K562 (cell line): ENCODE measurements around the gene NFATC4. TPM values are rescaled to one million over a fixed set of nuclear protein-coding genes. Genes with fewer than 3 reads are reported as not detected.

ENCODE experiments used
- ATAC-seq: fragments of 200-7000 bp; cut with Tn5 transposase; 3 replicates; pipeline ENCODE4 v1.9.1; 2020; ENCODE audit warnings: moderate library complexity
- BruUV-seq: library from RNA; stranded (reverse); fragments of 400-500 nt; replicated peaks from 2 replicates; lab custom pipeline; 2021; lab: Mats Ljungman, UMichigan
- CTCF ChIA-PET: fragments of 300-600 bp; formaldehyde crosslinking; extraction: SDS; loops from one replicate; lab custom pipeline; 2021; ENCODE audit warnings: low intra/inter-chr PET ratio; lab: Yijun Ruan, JAX
- POLR2A ChIA-PET: fragments of 300-600, 350-650 bp; sonication (Branson Sonifier 250); formaldehyde crosslinking; extraction: SDS; loops from one replicate; lab custom pipeline; 2021; ENCODE audit warnings: antibody characterized with exemption, inconsistent platforms; lab: Yijun Ruan, JAX
- DNase-seq, 4 experiments: peaks; one replicate each; pipeline versions ENCODE4 v3.0.0 to v3.0.0-alpha.2; 2011 to 2018; ENCODE audit warnings: low spot score in 3 of 4, mixed read lengths in 3 of 4; ENCODE audit errors: extremely low read depth in 1 of 4
- FAIRE-seq: peaks from 2 replicates; lab custom pipeline; 2011; peaks lifted over from hg19 to GRCh38; lab: Jason Lieb, UNC
- H2AFZ ChIP-seq: 2 replicates; pipeline ENCODE4 v1.6.0; 2011; ENCODE audit warnings: low read depth, low read length, control low read depth, inconsistent platforms
- H3K27ac ChIP-seq: fragments of 200-600 bp; 3 replicates; pipeline ENCODE4 v1.8.0; 2011; ENCODE audit warnings: low read depth, mild to moderate bottlenecking, control low read depth, inconsistent platforms, low read length, moderate library complexity, mixed read lengths; ENCODE audit errors: extremely low read depth
- H3K27me3 ChIP-seq, 2 experiments: fragments of 300-600 bp in 1 of 2; 2 replicates in 1 of 2; 3 replicates in 1 of 2; pipeline versions ENCODE4 v1.6.0 to v1.8.0; 2011; ENCODE audit warnings: inconsistent platforms in 2 of 2, low read length in 2 of 2, mild to moderate bottlenecking in 1 of 2, mixed read lengths in 1 of 2, moderate library complexity in 1 of 2; ENCODE audit not compliant: control insufficient read depth in 2 of 2, insufficient read depth in 2 of 2
- H3K36me3 ChIP-seq: fragments of 300-600 bp; 3 replicates; pipeline ENCODE4 v1.8.0; 2011; ENCODE audit warnings: mild to moderate bottlenecking, low read length, inconsistent platforms; ENCODE audit not compliant: control insufficient read depth, insufficient read depth
- H3K4me1 ChIP-seq, 2 experiments: fragments of 200-600 bp in 1 of 2; replicated peaks in 1 of 2; 2 replicates in 1 of 2; 3 replicates in 1 of 2; pipeline versions ENCODE4 v1.5.1 to v1.8.0; 2011; ENCODE audit warnings: inconsistent platforms in 2 of 2, low read length in 2 of 2, mild to moderate bottlenecking in 1 of 2, mixed read lengths in 1 of 2, moderate library complexity in 1 of 2; ENCODE audit not compliant: control insufficient read depth in 2 of 2, insufficient read depth in 2 of 2
- H3K4me2 ChIP-seq: 2 replicates; pipeline ENCODE4 v1.6.1; 2011; ENCODE audit warnings: low read length, control low read depth, inconsistent platforms, mixed read lengths; ENCODE audit not compliant: insufficient read depth
- H3K4me3 ChIP-seq: fragments of 200-600 bp; sonication (generic), shearing (Covaris generic); 2 replicates; pipeline ENCODE4 v1.5.1; 2016; ENCODE audit warnings: control low read depth, inconsistent platforms
- H3K79me2 ChIP-seq: fragments of 200-600 bp; 3 replicates; pipeline ENCODE4 v1.8.0; 2011; ENCODE audit warnings: low read length, inconsistent platforms; ENCODE audit not compliant: control insufficient read depth, insufficient read depth
- H3K9ac ChIP-seq, 2 experiments: 2 replicates each; pipeline versions ENCODE4 v1.6.0 to v1.6.1; 2011; ENCODE audit warnings: low read depth in 2 of 2, low read length in 2 of 2, control low read depth in 1 of 2, inconsistent platforms in 1 of 2, mild to moderate bottlenecking in 1 of 2, mixed read lengths in 1 of 2; ENCODE audit not compliant: insufficient read depth in 1 of 2
- H3K9me1 ChIP-seq: one replicate; pipeline ENCODE4 v1.6.0; 2011; ENCODE audit warnings: inconsistent platforms, mild to moderate bottlenecking, low read length, moderate library complexity; ENCODE audit not compliant: control insufficient read depth, insufficient read depth
- H3K9me3 ChIP-seq: replicated peaks from 2 replicates; pipeline ENCODE4 v1.5.1; 2011; ENCODE audit warnings: low read depth, low read length, inconsistent platforms; ENCODE audit not compliant: control insufficient read depth, insufficient read depth
- H4K20me1 ChIP-seq: replicated peaks from 2 replicates; pipeline ENCODE4 v1.6.1; 2011; ENCODE audit warnings: low read length, inconsistent platforms, mixed read lengths; ENCODE audit not compliant: control insufficient read depth, insufficient read depth
- CUX1 ChIP-seq: fragments of 200-800 bp; sonication (Bioruptor generic); IDR thresholded peaks from 2 replicates; pipeline ENCODE4 v1.6.1; 2016; ENCODE audit warnings: missing genetic modification characterization, missing compliant biosample characterization
- ETV1 ChIP-seq: fragments of 450-650 bp; conservative IDR thresholded peaks from 2 replicates; pipeline ENCODE4 v1.6.1; 2016; ENCODE audit warnings: missing genetic modification characterization, control low read depth, low read depth, missing compliant biosample characterization
- FOXM1 ChIP-seq, 2 experiments: fragments of 450-650 bp in 1 of 2; sonication (generic) in 1 of 2; formaldehyde crosslinking in 1 of 2; IDR thresholded peaks; 2 replicates each; pipeline versions ENCODE4 v1.6.1 to v1.9.0; 2017 to 2022; ENCODE audit warnings: low read depth in 2 of 2, mild to moderate bottlenecking in 2 of 2, missing genetic modification reagents in 1 of 2, moderate library complexity in 1 of 2
- JUN ChIP-seq, 2 experiments: sonication (generic) in 1 of 2; formaldehyde crosslinking in 1 of 2; IDR thresholded peaks; 2 replicates each; pipeline versions ENCODE4 v1.6.1 to v1.8.0; 2012 to 2022; ENCODE audit warnings: borderline replicate concordance in 2 of 2, mild to moderate bottlenecking in 2 of 2, improper control_type of control experiment in 1 of 2, low read depth in 1 of 2, low read length in 1 of 2, missing genetic modification reagents in 1 of 2
- REST ChIP-seq, 2 experiments: fragments of 450-650 bp; formaldehyde crosslinking in 1 of 2; IDR thresholded peaks; 2 replicates each; pipeline versions ENCODE4 v1.4.0 to v1.6.1; 2014 to 2020; ENCODE audit warnings: mild to moderate bottlenecking in 2 of 2, borderline replicate concordance in 1 of 2, low read depth in 1 of 2
- WGBS: fragments of 100-300 bp; shearing (Covaris generic); methylation state at CpG from one replicate; pipeline ENCODE4 v1.1.6; 2016; ENCODE audit warnings: low coverage, mixed read lengths; ENCODE audit not compliant: insufficient coverage; ENCODE audit errors: missing lambda C conversion rate; 5-methylcytosine and 5-hydroxymethylcytosine counted together
- in situ Hi-C: fragments of 300-500 bp; cut with MboI; formaldehyde crosslinking; loops from 4 replicates; pipeline ENCODE4 v1.15.0; 2018; ENCODE audit warnings: inconsistent platforms, mixed read lengths
- intact Hi-C: fragments of 100-400 bp; cut with micrococcal nuclease; formaldehyde crosslinking; loops from 2 replicates; pipeline ENCODE4 v1.14.2; 2022
- polyA plus RNA-seq, 8 experiments: library from polyadenylated mRNA; depleted of rRNA in 4 of 8; stranded (reverse) in 5 of 8; unstranded in 3 of 8; fragments of >200 nt; fragmentation: Nextera tagmentation in 2 of 8; fragmentation: Illumina TruSeq in 1 of 8; extraction: Ambion mirVana in 2 of 8; extraction: Trizol in 1 of 8; gene quantifications; 2 replicates each; pipeline versions ENCODE4 v1.2.1 to v1.2.3, GENCODE V29; 2011 to 2014; ENCODE audit warnings: inconsistent platforms in 1 of 8, missing spikeins in 1 of 8
- total RNA-seq, 7 experiments: library from RNA; depleted of rRNA in 6 of 7; stranded (reverse); fragments of >200 nt in 6 of 7; fragmentation: Illumina TruSeq in 2 of 7; extraction: Trizol in 2 of 7; gene quantifications; 2 replicates each; pipeline versions ENCODE4 v1.2.1 to v1.2.3, GENCODE V29; 2011 to 2021; ENCODE audit warnings: low replicate concordance in 1 of 7

Gene NFATC4
- total and polyA plus RNA-seq, 9 of the 15 experiments (the other 6 are each of a cell fraction or from before 2014, with no cell fraction given) = 0.25 to 3.8 (median 0.78) TPM; not detected in 1

- Histone ChIP-seq H3K9me3 (no peaks in the 10 kb centered on the region), H3K4me1 (peaks cover 4 to 26% of the 10 kb centered on the region in 2 experiments; a peak in 4 of 5 replicates), H2AFZ (no peak overlapping the region), H3K36me3 (no peaks in the 10 kb centered on the region), H3K27ac (no peak overlapping the region), H4K20me1 (no peaks in the 10 kb centered on the region), H3K4me2 (no peak overlapping the region), H3K9me1 (no peaks in the 10 kb centered on the region), H3K79me2 (no peaks in the 10 kb centered on the region), H3K9ac (peak overlapping the region in 1 of 2 experiments; percentile 81; a peak in 3 of 4 replicates), H3K4me3 (no peak overlapping the region), H3K27me3 (no peaks in the 10 kb centered on the region)
- ATAC-seq = no peak
- intact Hi-C loops (no loop called here), in situ Hi-C loops (no loop called here)
- FAIRE-seq = no peak
- ChIA-PET CTCF (interaction anchor here (0.7 kb wide), 1 partner anchor 707 kb away, joined by 3 read pairs; no protein-coding TSS in a partner anchor), POLR2A (no interaction called here)
- no TSS peak for BruUV-seq
- WGBS = 51% methylated on average over 16 of the region's 25 CpGs
- DNase-seq = no peak
- TF ChIP-seq CUX1 (CRISPR knock-in tag) = no peak
- no peak for TF ChIP-seq ETV1 (tag)
- no peak for TF ChIP-seq REST (IDR thresholded peaks at IDR 0.05; ENCODE audit: borderline replicate concordance)
- TF ChIP-seq REST (CRISPR knock-in tag; IDR thresholded peaks at IDR 0.05; ENCODE audit: low read depth) = no peak
- TF ChIP-seq JUN (IDR thresholded peaks at IDR 0.05; ENCODE audit: borderline replicate concordance, low read depth, low read length) = no peak
- TF ChIP-seq JUN (CRISPR knock-in tag; IDR thresholded peaks at IDR 0.05; ENCODE audit: borderline replicate concordance) = no peak
- TF ChIP-seq FOXM1 (IDR thresholded peaks at IDR 0.05; ENCODE audit: low read depth) = no peak
- no peak for TF ChIP-seq FOXM1 (CRISPR knock-in tag; IDR thresholded peaks at IDR 0.05; ENCODE audit: low read depth)
Observed at GRCh38 chr14:24415421-24416253, 47.7 kb downstream of the NFATC4 start.
